Calu3 (cell line): ENCODE results near the gene NUP35. TPM values are rescaled to one million over a fixed set of nuclear protein-coding genes. Genes with fewer than 3 reads are reported as not detected.

Source experiments
- BruUV-seq: library from RNA; stranded (reverse); fragments of 400-500 nt; replicated peaks from 2 replicates; lab custom pipeline; 2021; lab: Mats Ljungman, UMichigan
- CTCF ChIA-PET: fragments of 300-600 bp; sonication (Branson Sonifier 250); formaldehyde crosslinking; loops from one replicate; lab custom pipeline; 2022; ENCODE audit warnings: antibody characterized with exemption; lab: Charles Lee
- DNase-seq: peaks from one replicate; pipeline ENCODE4 v3.0.0; 2022
- H3K27ac Mint-ChIP-seq: one replicate; pipeline ENCODE4 v1.8.0; 2022; ENCODE audit warnings: mixed read lengths; ENCODE audit not compliant: unreplicated experiment
- H3K27me3 Mint-ChIP-seq: one replicate; pipeline ENCODE4 v1.8.0; 2022; ENCODE audit warnings: mixed read lengths; ENCODE audit not compliant: unreplicated experiment
- H3K36me3 Mint-ChIP-seq: one replicate; pipeline ENCODE4 v1.8.0; 2022; ENCODE audit warnings: mild to moderate bottlenecking, moderate library complexity, mixed read lengths; ENCODE audit not compliant: insufficient read depth, unreplicated experiment
- H3K4me1 Mint-ChIP-seq: one replicate; pipeline ENCODE4 v1.8.0; 2022; ENCODE audit warnings: mild to moderate bottlenecking, low read depth, mixed read lengths; ENCODE audit not compliant: unreplicated experiment
- H3K4me3 Mint-ChIP-seq: one replicate; pipeline ENCODE4 v1.8.0; 2022; ENCODE audit warnings: mild to moderate bottlenecking, low read depth, moderate library complexity, mixed read lengths; ENCODE audit not compliant: unreplicated experiment
- H3K9me3 Mint-ChIP-seq: one replicate; pipeline ENCODE4 v1.8.0; 2022; ENCODE audit warnings: low read depth, mixed read lengths; ENCODE audit not compliant: unreplicated experiment
- intact Hi-C: fragments of 100-400 bp; cut with micrococcal nuclease; formaldehyde crosslinking; loops from one replicate; pipeline ENCODE4 v1.10.0; 2022; ENCODE audit not compliant: unreplicated experiment
- total RNA-seq: library from RNA; stranded (reverse); gene quantifications from 2 replicates; pipeline ENCODE4 v1.2.3, GENCODE V29; 2022
- TF ChIP-seq, protein P1 (sequence below): fragments of 200-600 bp; IDR thresholded peaks from one replicate; pipeline ENCODE4 v1.8.0; 2022; ENCODE audit warnings: antibody characterized with exemption; ENCODE audit not compliant: unreplicated experiment

Gene NUP35
- total RNA-seq, 1 experiment from 2014 or later = 35.9 TPM

DNA sequence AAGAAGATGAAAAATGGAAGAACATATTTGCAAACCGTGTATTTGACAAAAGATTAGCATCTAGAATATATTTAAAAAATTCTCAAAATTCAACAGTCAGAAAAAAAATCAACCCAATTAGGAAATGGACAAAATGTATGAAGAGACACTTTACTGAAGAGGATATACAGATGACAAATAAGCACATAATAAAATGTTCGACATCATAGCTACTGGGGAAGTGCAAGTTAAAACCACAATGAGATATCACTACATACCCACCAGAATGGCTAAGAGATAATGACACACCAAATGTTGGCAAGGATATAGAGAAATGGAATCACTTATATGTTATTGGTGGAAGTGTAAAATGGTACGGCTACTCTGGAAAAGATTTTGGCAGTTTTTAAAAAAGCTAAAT lies 11.7 kb upstream of the NUP35 start:
- Mint-ChIP-seq H3K27me3 (no peaks in the 10 kb centered on the region), H3K27ac (no peak overlapping the region), H3K4me3 (no peak overlapping the region), H3K4me1 (no peaks in the 10 kb centered on the region), H3K9me3 (no peaks in the 10 kb centered on the region), H3K36me3 (no peaks in the 10 kb centered on the region)
- TF ChIP-seq, protein P1, sequence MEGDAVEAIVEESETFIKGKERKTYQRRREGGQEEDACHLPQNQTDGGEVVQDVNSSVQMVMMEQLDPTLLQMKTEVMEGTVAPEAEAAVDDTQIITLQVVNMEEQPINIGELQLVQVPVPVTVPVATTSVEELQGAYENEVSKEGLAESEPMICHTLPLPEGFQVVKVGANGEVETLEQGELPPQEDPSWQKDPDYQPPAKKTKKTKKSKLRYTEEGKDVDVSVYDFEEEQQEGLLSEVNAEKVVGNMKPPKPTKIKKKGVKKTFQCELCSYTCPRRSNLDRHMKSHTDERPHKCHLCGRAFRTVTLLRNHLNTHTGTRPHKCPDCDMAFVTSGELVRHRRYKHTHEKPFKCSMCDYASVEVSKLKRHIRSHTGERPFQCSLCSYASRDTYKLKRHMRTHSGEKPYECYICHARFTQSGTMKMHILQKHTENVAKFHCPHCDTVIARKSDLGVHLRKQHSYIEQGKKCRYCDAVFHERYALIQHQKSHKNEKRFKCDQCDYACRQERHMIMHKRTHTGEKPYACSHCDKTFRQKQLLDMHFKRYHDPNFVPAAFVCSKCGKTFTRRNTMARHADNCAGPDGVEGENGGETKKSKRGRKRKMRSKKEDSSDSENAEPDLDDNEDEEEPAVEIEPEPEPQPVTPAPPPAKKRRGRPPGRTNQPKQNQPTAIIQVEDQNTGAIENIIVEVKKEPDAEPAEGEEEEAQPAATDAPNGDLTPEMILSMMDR = no peak
- intact Hi-C loops = no loop called here
- CTCF ChIA-PET = no interaction called here
- no peak for DNase-seq
- no TSS peak for BruUV-seq

DNA sequence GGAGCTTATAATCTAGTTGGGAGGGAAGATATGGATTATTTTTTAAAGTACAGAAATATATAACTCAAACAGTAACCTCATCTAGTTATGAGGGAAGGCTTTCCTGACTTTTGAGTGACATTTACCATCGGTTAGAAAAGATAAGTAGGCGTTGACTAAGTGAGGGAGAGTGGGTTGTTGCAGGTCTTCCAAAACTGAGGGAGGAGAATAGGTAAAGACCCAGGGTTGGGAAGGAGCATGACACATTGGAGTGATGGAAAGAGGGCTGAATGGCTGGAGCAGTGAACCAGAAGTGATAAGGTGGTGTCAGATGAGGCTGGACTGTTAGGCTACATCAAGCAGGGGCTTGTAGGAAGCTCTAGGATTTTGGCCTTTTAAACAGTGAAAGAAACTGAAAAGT lies 10.6 kb upstream of the NUP35 start:
- TF ChIP-seq, protein P1 = no peak
- no peaks in the 10 kb centered on the region for H3K9me3 Mint-ChIP-seq
- no peak for DNase-seq
- no peak overlapping the region for H3K4me3 Mint-ChIP-seq
- intact Hi-C loops = no loop called here
- H3K27me3 Mint-ChIP-seq = no peaks in the 10 kb centered on the region
- H3K4me1 Mint-ChIP-seq = no peaks in the 10 kb centered on the region
- H3K27ac Mint-ChIP-seq = no peak overlapping the region
- H3K36me3 Mint-ChIP-seq = no peaks in the 10 kb centered on the region
- no TSS peak for BruUV-seq
- CTCF ChIA-PET = no interaction called here

DNA sequence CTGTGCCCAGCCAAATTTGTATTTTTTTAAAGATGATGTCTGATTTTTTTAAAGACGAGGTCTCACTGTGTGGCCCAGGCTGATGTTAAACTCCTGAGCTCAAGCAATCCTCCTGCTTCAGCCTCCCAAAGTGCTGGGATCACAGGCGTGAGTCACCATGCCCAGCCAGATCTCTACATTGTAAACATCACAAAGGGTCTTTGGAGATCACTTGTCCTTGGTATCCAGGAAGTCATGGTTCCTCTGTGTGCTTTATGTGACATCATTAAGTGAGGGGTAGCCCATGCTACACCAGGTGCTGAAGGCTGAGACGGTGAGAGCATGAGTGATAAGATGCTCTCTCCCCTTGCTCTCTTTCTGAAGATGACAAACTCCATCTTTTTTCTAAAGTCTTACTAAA lies 7.0 kb upstream of the NUP35 start:
- no peak overlapping the region for H3K4me3 Mint-ChIP-seq
- intact Hi-C loops = no loop called here
- H3K27me3 Mint-ChIP-seq = no peaks in the 10 kb centered on the region
- no peaks in the 10 kb centered on the region for H3K9me3 Mint-ChIP-seq
- TF ChIP-seq, protein P1 = no peak
- H3K27ac Mint-ChIP-seq = no peak overlapping the region
- no peaks in the 10 kb centered on the region for H3K36me3 Mint-ChIP-seq
- CTCF ChIA-PET = no interaction called here
- BruUV-seq = no TSS peak
- no peaks in the 10 kb centered on the region for H3K4me1 Mint-ChIP-seq
- DNase-seq = no peak

DNA sequence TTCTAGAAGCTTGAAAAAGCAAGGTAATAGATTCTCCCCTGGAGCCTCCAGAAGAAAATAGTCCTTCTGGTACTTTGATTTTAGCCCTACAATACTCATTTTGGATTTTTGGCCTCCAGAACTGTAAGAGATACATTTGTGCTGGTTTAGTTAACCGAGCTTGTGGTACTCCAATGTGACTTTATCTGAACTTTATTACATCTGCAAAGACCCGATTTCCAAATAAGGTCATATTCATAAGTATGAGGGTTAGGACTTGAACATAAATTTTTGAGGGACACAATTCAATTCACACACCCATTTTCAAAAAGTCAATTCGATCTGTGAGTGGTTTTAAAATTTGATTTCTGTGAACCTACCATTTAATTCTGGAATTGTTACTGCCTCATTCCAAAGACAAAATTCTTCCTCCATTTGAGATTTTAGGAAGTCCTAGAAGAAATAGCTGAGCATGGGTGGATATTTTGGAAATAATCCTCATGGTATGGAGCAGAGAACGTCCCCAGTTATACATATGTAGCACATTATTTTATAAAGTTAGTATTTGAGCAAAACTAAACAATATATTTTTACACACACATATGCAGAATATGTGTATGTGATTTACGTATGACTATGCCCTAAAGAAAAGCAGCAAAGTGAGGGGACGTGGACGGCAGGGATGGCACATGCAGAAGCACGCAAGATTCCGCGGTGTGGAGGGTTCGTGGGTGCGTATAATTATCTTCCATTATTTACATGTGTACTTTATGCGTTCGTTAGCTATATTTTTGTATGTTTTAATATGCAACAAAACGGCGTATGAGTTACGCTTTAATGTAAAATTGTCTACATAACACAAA lies 905 bp upstream of the NUP35 start:
- intact Hi-C loops = no loop called here
- peaks cover 11% of the 10 kb centered on the region for H3K4me1 Mint-ChIP-seq
- H3K9me3 Mint-ChIP-seq = no peaks in the 10 kb centered on the region
- CTCF ChIA-PET = no interaction called here
- peak overlapping the region; percentile 93 for H3K27ac Mint-ChIP-seq
- no peak for DNase-seq
- peaks cover 31% of the 10 kb centered on the region for H3K36me3 Mint-ChIP-seq
- no peaks in the 10 kb centered on the region for H3K27me3 Mint-ChIP-seq
- H3K4me3 Mint-ChIP-seq = peak overlapping the region; percentile 88
- BruUV-seq = no TSS peak
- TF ChIP-seq, protein P1 = no peak
